GM21825 (cell line): Measurements from ENCODE around the gene TUBB1.
"Not testable (repeated sequence)": the region's sequence is repeated elsewhere in the genome, so short reads cannot be mapped to it uniquely, and the experiment has no call there.

Experiments
- ATAC-seq: cut with Tn5 transposase; IDR thresholded peaks from one replicate; pipeline ENCODE4 v1.9.1; 2021; ENCODE audit warnings: mild to moderate bottlenecking, moderate library complexity; ENCODE audit not compliant: unreplicated experiment

Gene TUBB1

GRCh38 chr20:59019217-59019616 lies at the start of gene TUBB1:
TSS of gene TUBB1 (plus strand) at chr20:59019429. CDS start at chr20:59019523, 94 bp downstream.
- no peak for ATAC-seq

- ATAC-seq: no peak
Measured at GRCh38 chr20:58969439-58969838, 49.8 kb upstream of the TUBB1 start.

GRCh38 chr20:58970146-58970545 lies 49.1 kb upstream of the TUBB1 start:
- no peak for ATAC-seq

- ATAC-seq: no peak
Measured at GRCh38 chr20:58971429-58971828, 47.8 kb upstream of the TUBB1 start.

- no peak for ATAC-seq
Measured at GRCh38 chr20:58973179-58973578, 46.0 kb upstream of the TUBB1 start.

- no peak for ATAC-seq
Measured at GRCh38 chr20:58973866-58974265, 45.4 kb upstream of the TUBB1 start.

- ATAC-seq: no peak
Measured at GRCh38 chr20:58975353-58975752, 43.9 kb upstream of the TUBB1 start.

- ATAC-seq: peak; percentile 35
Measured at GRCh38 chr20:58976061-58976730, 43.0 kb upstream of the TUBB1 start.

GRCh38 chr20:58978351-58979190 lies 40.7 kb upstream of the TUBB1 start:
- no peak for ATAC-seq

- peak; percentile 71 for ATAC-seq
Measured at GRCh38 chr20:58980711-58981627, 38.3 kb upstream of the TUBB1 start, which contains the start of gene NELFCD. TSS of gene NELFCD (plus strand) at chr20:58981256. CDS start at chr20:58981310, 54 bp downstream.

- no peak for ATAC-seq
Measured at GRCh38 chr20:58981628-58982364, 37.4 kb upstream of the TUBB1 start.

- ATAC-seq: no peak
Measured at GRCh38 chr20:58982406-58983114, 36.7 kb upstream of the TUBB1 start.

GRCh38 chr20:58983115-58983468 lies 36.1 kb upstream of the TUBB1 start:
- not testable (repeated sequence) for ATAC-seq

GRCh38 chr20:58984691-58985090 lies 34.5 kb upstream of the TUBB1 start:
- ATAC-seq: no peak

GRCh38 chr20:58985656-58986055 lies 33.6 kb upstream of the TUBB1 start:
- no peak for ATAC-seq

- ATAC-seq: no peak
Measured at GRCh38 chr20:58986286-58986967, 32.8 kb upstream of the TUBB1 start.

GRCh38 chr20:58986968-58987517 lies 32.2 kb upstream of the TUBB1 start:
- ATAC-seq: no peak

- ATAC-seq: no peak
Measured at GRCh38 chr20:58987790-58988564, 31.3 kb upstream of the TUBB1 start.
